ENCODE data around the gene CEBPA. TPM values are rescaled to one million over a fixed set of nuclear protein-coding genes. Genes with fewer than 3 reads are reported as not detected.

CEBPA gene
- total RNA-seq, 4 donors from 2014 or later = 27.1 to 33.5 (median 31.5) TPM

GRCh38 chr19:33282036-33282671, 20.2 kb downstream of the CEBPA start:
- WGBS, 2 donors = 57 to 58% methylated on average over 6 to 12 of the region's 14 CpGs
- Histone ChIP-seq H3K36me3 (no peaks in the 10 kb centered on the region), H3K9me3 (no peaks in the 10 kb centered on the region), H3K27me3 (no peaks in the 10 kb centered on the region), H3K27ac (no peak overlapping the region), H3K4me1 (peaks cover 10 to 23% (median 11%) of the 10 kb centered on the region in 3 donors), H3K4me3 (no peak overlapping the region)
- intact Hi-C loops (cut with DNase I) = no loop called here
- TF ChIP-seq POLR2A (IDR thresholded peaks at IDR 0.05) = no peak
- no peak for TF ChIP-seq CTCF (IDR thresholded peaks at IDR 0.05)
- no peak for DNase-seq

- H3K36me3 ChIP-seq = no peaks in the 10 kb centered on the region
- DNase-seq = no peak
- no peaks in the 10 kb centered on the region for H3K27me3 ChIP-seq
- intact Hi-C loops (cut with DNase I) = no loop called here
- no peak for TF ChIP-seq CTCF (IDR thresholded peaks at IDR 0.05)
- TF ChIP-seq POLR2A (IDR thresholded peaks at IDR 0.05) = no peak
- peak overlapping the region in 1 of 4 donors; percentile 18 for H3K27ac ChIP-seq
- 48 to 82% methylated on average over 7 to 10 of the region's 22 CpGs for WGBS, 2 donors
- H3K9me3 ChIP-seq = no peaks in the 10 kb centered on the region
- H3K4me1 ChIP-seq = peaks cover 10 to 23% (median 11%) of the 10 kb centered on the region in 3 donors
- no peak overlapping the region for H3K4me3 ChIP-seq
These were observed 20.9 kb downstream of the CEBPA start for GRCh38 chr19:33281296-33281926.

GRCh38 chr19:33280351-33280921, 21.9 kb downstream of the CEBPA start:
- TF ChIP-seq POLR2A (IDR thresholded peaks at IDR 0.05) (no peak), CTCF (IDR thresholded peaks at IDR 0.05) (no peak)
- peaks cover 10 to 24% (median 11%) of the 10 kb centered on the region in 3 donors for H3K4me1 ChIP-seq
- peak overlapping the region in 1 of 4 donors; percentile 18 for H3K27ac ChIP-seq
- 58 to 60% methylated on average over 5 to 6 of the region's 8 CpGs for WGBS, 2 donors
- no peaks in the 10 kb centered on the region for H3K27me3 ChIP-seq
- H3K4me3 ChIP-seq = no peak overlapping the region
- intact Hi-C loops (cut with DNase I) = no loop called here
- no peaks in the 10 kb centered on the region for H3K9me3 ChIP-seq
- H3K36me3 ChIP-seq = no peaks in the 10 kb centered on the region
- no peak for DNase-seq

- Histone ChIP-seq H3K4me1 (peaks cover 14 to 31% (median 15%) of the 10 kb centered on the region in 3 donors), H3K4me3 (no peak overlapping the region), H3K9me3 (no peaks in the 10 kb centered on the region), H3K27me3 (no peaks in the 10 kb centered on the region), H3K36me3 (no peaks in the 10 kb centered on the region), H3K27ac (no peak overlapping the region)
- no peak for TF ChIP-seq CTCF (IDR thresholded peaks at IDR 0.05)
- TF ChIP-seq POLR2A (IDR thresholded peaks at IDR 0.05) = no peak
- no peak for DNase-seq
- 89 to 92% methylated on average over 2 to 12 of the region's 17 CpGs for WGBS, 2 donors
- intact Hi-C loops (cut with DNase I) = no loop called here
These were observed 22.6 kb downstream of the CEBPA start for GRCh38 chr19:33279430-33280350.

Data from esophagus squamous epithelium (tissue), 5 donors.